Dedifferentiated amniotic fluid mesenchymal stem cell (primary cell): ENCODE results near the gene WDR46.

Source experiments
- DNase-seq: peaks from one replicate; pipeline ENCODE4 v3.0.0-alpha.2; 2016; ENCODE audit errors: extremely low spot score

WDR46 gene

GRCh38 chr6:33288921-33289783 lies at the start of gene WDR46, which contains the start of gene PFDN6:
Gene WDR46 (minus strand): TSS chr6:33289239. CDS start chr6:33289170, 69 bp downstream.
Gene PFDN6 (plus strand): TSS chr6:33289601. CDS start chr6:33289857, 256 bp downstream.
- peak; percentile 95 for DNase-seq

GRCh38 chr6:33336495-33336894 lies 47.5 kb upstream of the WDR46 start:
- DNase-seq, result no peak

GRCh38 chr6:33335916-33336315 lies 46.9 kb upstream of the WDR46 start:
- DNase-seq, result no peak

GRCh38 chr6:33333666-33334065 lies 44.6 kb upstream of the WDR46 start:
- DNase-seq, result no peak

GRCh38 chr6:33330736-33331135 lies 41.7 kb upstream of the WDR46 start:
- DNase-seq, result no peak

- no peak for DNase-seq
Measured at GRCh38 chr6:33329058-33329457, 40.0 kb upstream of the WDR46 start.

GRCh38 chr6:33324125-33324524 lies 35.1 kb upstream of the WDR46 start:
- no peak for DNase-seq

GRCh38 chr6:33323623-33323948 lies 34.5 kb upstream of the WDR46 start:
- no peak for DNase-seq

GRCh38 chr6:33321227-33321626 lies 32.2 kb upstream of the WDR46 start:
- DNase-seq, result no peak

- DNase-seq, result peak; percentile 69
Measured at GRCh38 chr6:33320315-33321181, 31.5 kb upstream of the WDR46 start.

GRCh38 chr6:33319939-33320314 lies 30.9 kb upstream of the WDR46 start:
- no peak for DNase-seq

GRCh38 chr6:33318426-33319073 lies 29.5 kb upstream of the WDR46 start:
- DNase-seq, result no peak

GRCh38 chr6:33317669-33318425 lies 28.8 kb upstream of the WDR46 start, which contains the start of gene ZBTB22:
Gene ZBTB22 (minus strand): TSS chr6:33317744. CDS start chr6:33316916, 828 bp downstream.
- peak; percentile 99 for DNase-seq

GRCh38 chr6:33317419-33317668 lies 28.3 kb upstream of the WDR46 start:
- no peak for DNase-seq

- no peak for DNase-seq
Measured at GRCh38 chr6:33316603-33317418, 27.8 kb upstream of the WDR46 start.

GRCh38 chr6:33315793-33316602 lies 27.0 kb upstream of the WDR46 start:
- DNase-seq, result no peak

- DNase-seq, result no peak
Measured at GRCh38 chr6:33314943-33315792, 26.1 kb upstream of the WDR46 start.

- DNase-seq, result peak; percentile 58
Measured at GRCh38 chr6:33314515-33314942, 25.5 kb upstream of the WDR46 start.
